ENCODE measurements around the gene UNC13B. TPM values are rescaled to one million over a fixed set of nuclear protein-coding genes. Genes with fewer than 3 reads are reported as not detected.

Gene UNC13B
- total RNA-seq, 1 donor from 2014 or later, result 31.0 TPM

DNA sequence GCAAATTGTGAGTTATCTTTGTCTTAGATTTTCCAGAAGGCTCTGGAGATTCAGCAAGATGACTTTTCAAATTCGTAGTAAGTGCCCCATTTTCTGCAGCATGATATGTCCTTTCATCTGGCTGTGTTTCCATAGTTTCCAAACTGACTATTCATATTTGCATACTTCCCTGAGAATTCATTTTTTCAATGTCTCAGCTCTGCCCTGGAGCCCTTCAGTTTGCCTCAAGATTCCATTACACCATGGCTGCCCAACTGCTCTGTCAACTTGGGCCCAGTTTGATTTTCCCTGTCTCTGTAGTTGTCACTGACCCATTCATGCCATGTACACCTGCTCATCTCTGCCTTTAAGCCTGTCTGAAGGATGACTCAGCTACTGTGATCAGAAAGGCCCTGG, 233.9 kb downstream of the UNC13B start:
- no peak overlapping the region for H3K4me3 Mint-ChIP-seq
- no peaks in the 10 kb centered on the region for H3K27me3 Mint-ChIP-seq (ENCODE audit: low read depth)
- no peaks in the 10 kb centered on the region for H3K4me1 Mint-ChIP-seq
- no peaks in the 10 kb centered on the region for H3K9me3 Mint-ChIP-seq
- DNase-seq (ENCODE audit: low spot score in 2 of 2, unreplicated experiment in 2 of 2), result no peak
- H3K27ac Mint-ChIP-seq, result no peak overlapping the region
- TF ChIP-seq, protein P1, sequence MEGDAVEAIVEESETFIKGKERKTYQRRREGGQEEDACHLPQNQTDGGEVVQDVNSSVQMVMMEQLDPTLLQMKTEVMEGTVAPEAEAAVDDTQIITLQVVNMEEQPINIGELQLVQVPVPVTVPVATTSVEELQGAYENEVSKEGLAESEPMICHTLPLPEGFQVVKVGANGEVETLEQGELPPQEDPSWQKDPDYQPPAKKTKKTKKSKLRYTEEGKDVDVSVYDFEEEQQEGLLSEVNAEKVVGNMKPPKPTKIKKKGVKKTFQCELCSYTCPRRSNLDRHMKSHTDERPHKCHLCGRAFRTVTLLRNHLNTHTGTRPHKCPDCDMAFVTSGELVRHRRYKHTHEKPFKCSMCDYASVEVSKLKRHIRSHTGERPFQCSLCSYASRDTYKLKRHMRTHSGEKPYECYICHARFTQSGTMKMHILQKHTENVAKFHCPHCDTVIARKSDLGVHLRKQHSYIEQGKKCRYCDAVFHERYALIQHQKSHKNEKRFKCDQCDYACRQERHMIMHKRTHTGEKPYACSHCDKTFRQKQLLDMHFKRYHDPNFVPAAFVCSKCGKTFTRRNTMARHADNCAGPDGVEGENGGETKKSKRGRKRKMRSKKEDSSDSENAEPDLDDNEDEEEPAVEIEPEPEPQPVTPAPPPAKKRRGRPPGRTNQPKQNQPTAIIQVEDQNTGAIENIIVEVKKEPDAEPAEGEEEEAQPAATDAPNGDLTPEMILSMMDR (IDR thresholded peaks at IDR 0.05; ENCODE audit: unreplicated experiment), result no peak
- peaks cover 26% of the 10 kb centered on the region for H3K36me3 Mint-ChIP-seq

DNA sequence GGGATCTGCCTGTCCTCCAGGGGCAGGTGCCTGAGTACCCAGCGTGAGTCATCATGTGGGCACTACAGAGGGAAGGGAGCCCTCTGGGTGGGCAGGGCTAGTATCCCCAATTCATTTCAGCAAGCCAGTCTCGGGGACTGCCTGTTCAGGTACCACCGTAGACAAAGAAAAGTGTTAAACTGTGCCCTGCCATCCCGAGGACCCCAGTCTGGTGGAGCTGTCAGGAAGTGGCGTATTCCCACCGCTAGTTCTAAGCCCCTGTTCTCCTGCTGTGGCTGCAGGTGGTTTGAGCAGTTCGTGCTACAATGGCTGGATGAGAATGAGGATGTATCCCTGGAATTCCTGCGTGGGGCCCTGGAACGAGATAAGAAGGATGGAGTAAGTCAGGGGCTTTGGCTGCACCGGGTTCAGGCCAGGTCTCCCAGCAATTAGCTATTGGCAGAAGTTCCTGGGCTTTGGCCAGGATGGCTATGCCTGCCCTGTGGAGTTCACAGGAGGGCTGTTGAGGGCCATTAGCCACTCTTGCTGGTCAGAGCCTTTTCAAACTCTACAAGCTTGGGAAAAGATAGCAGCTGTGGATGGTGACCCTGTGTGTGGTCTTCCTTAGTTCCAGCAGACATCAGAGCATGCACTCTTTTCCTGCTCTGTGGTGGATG, 234.9 kb downstream of the UNC13B start:
- no peaks in the 10 kb centered on the region for H3K9me3 Mint-ChIP-seq
- TF ChIP-seq, protein P1 (IDR thresholded peaks at IDR 0.05; ENCODE audit: unreplicated experiment), result no peak
- H3K4me3 Mint-ChIP-seq, result no peak overlapping the region
- no peaks in the 10 kb centered on the region for H3K27me3 Mint-ChIP-seq (ENCODE audit: low read depth)
- H3K4me1 Mint-ChIP-seq, result no peaks in the 10 kb centered on the region
- no peak overlapping the region for H3K27ac Mint-ChIP-seq
- DNase-seq (ENCODE audit: low spot score in 2 of 2, unreplicated experiment in 2 of 2), result no peak
- peaks cover 22% of the 10 kb centered on the region for H3K36me3 Mint-ChIP-seq

DNA sequence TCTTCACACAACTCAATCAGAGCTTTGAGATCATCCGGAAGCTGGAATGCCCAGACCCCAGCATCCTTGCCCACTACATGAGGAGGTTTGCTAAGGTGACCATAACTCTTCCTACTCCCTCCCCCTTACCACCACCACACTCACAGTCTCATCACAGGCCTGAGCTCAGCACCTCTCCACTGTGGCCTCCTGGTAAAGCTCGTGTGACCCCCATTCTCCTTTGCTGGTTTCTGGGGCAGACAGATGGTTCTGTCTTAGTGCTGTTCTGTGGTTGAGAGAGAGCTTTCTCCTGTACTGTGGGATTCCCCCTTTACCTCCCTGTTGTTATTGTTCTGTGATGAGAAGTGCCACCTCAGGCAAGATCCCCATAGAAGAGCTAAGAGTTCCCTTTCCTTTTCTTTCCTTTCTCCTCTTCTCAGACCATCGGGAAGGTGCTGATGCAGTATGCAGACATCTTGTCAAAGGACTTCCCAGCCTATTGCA, 235.4 kb downstream of the UNC13B start:
- H3K9me3 Mint-ChIP-seq, result no peaks in the 10 kb centered on the region
- H3K27me3 Mint-ChIP-seq (ENCODE audit: low read depth), result no peaks in the 10 kb centered on the region
- no peak overlapping the region for H3K27ac Mint-ChIP-seq
- no peak for DNase-seq (ENCODE audit: low spot score in 2 of 2, unreplicated experiment in 2 of 2)
- peaks cover 22% of the 10 kb centered on the region for H3K36me3 Mint-ChIP-seq
- no peaks in the 10 kb centered on the region for H3K4me1 Mint-ChIP-seq
- H3K4me3 Mint-ChIP-seq, result no peak overlapping the region
- TF ChIP-seq, protein P1 (IDR thresholded peaks at IDR 0.05; ENCODE audit: unreplicated experiment), result no peak

DNA sequence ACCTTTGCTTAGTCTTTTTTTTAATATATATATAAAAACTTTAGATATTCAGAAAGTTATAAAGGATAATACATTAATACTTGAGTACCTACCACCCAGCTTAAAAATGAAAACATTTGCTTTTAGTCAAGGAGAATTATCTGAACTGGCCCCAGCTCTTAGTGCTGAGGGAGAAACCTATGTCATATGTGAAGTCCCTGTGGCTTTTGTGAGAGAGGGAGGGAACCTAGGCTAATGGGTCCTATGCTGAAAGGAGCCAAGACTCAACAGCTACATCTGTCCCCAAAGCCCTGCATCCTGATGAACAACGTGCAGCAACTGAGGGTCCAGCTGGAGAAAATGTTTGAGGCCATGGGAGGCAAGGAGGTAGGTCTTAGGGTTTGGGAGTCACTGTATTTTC, 236.1 kb downstream of the UNC13B start:
- H3K27me3 Mint-ChIP-seq (ENCODE audit: low read depth), result no peaks in the 10 kb centered on the region
- TF ChIP-seq, protein P1 (IDR thresholded peaks at IDR 0.05; ENCODE audit: unreplicated experiment), result no peak
- H3K27ac Mint-ChIP-seq, result no peak overlapping the region
- H3K9me3 Mint-ChIP-seq, result no peaks in the 10 kb centered on the region
- peaks cover 22% of the 10 kb centered on the region for H3K36me3 Mint-ChIP-seq
- H3K4me3 Mint-ChIP-seq, result no peak overlapping the region
- H3K4me1 Mint-ChIP-seq, result no peaks in the 10 kb centered on the region
- DNase-seq (ENCODE audit: low spot score in 2 of 2, unreplicated experiment in 2 of 2), result no peak

DNA sequence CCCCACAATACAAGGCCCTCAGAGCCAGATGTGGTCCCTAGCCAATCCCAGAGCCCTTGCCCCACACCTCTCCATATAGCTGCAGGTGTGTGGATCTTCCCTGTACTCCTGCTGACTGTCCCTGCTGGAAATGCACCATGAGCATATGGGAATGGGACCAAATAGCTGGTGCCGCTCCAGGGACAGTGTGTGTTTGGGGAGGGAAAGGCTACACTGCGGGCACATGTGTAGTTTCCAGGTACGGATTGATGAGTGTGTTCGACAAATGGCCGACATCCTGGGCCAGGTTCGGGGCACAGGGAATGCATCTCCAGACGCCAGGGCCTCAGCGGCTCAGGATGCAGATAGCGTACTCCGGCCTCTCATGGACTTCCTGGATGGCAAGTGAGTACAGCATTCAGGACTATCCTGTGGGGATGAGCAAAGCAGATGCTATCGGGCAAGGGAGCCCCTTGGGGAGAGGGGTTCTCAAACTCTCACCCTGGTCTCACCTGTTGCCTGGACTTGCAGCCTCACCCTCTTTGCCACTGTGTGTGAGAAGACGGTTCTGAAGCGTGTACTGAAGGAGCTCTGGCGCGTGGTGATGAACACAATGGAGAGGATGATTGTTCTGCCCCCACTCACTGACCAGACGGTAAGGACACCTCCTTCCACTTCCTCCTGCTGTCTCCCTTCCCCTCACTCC, 237.0 kb downstream of the UNC13B start:
- DNase-seq (ENCODE audit: low spot score in 2 of 2, unreplicated experiment in 2 of 2), result no peak
- no peak overlapping the region for H3K27ac Mint-ChIP-seq
- H3K9me3 Mint-ChIP-seq, result no peaks in the 10 kb centered on the region
- peaks cover 22% of the 10 kb centered on the region for H3K36me3 Mint-ChIP-seq
- no peak overlapping the region for H3K4me3 Mint-ChIP-seq
- H3K27me3 Mint-ChIP-seq (ENCODE audit: low read depth), result no peaks in the 10 kb centered on the region
- no peaks in the 10 kb centered on the region for H3K4me1 Mint-ChIP-seq
- TF ChIP-seq, protein P1 (IDR thresholded peaks at IDR 0.05; ENCODE audit: unreplicated experiment), result no peak

Data from mesothelial cell of epicardium (in vitro differentiated cells).